IMR-90 (cell line): ENCODE data around the gene MMP12. TPM values are rescaled to one million over a fixed set of nuclear protein-coding genes. Genes with fewer than 3 reads are reported as not detected.

Experiments used
- ATAC-seq: fragments of 200-7000 bp; cut with Tn5 transposase; 2 replicates; pipeline ENCODE4 v1.9.1; 2020; ENCODE audit warnings: low read depth, mild to moderate bottlenecking, moderate library complexity
- BruUV-seq: library from RNA; stranded (reverse); fragments of 400-500 nt; replicated peaks from 2 replicates; lab custom pipeline; 2021; lab: Mats Ljungman, UMichigan
- CTCF ChIA-PET: fragments of 300-600 bp; formaldehyde crosslinking; extraction: SDS; loops from one replicate; lab custom pipeline; 2021; ENCODE audit warnings: antibody characterized with exemption; lab: Yijun Ruan, JAX
- POLR2A ChIA-PET: fragments of 300-600 bp; sonication (Branson Sonifier 250); formaldehyde crosslinking; loops from one replicate; lab custom pipeline; 2022; ENCODE audit warnings: antibody characterized with exemption; ENCODE audit not compliant: unreplicated experiment; lab: Charles Lee
- DNase-seq: peaks from one replicate; pipeline ENCODE4 v3.0.0; 2013
- H2AFZ ChIP-seq: replicated peaks from 2 replicates; pipeline ENCODE3; 2013; ENCODE audit warnings: low read length, mild to moderate bottlenecking; ENCODE audit not compliant: poor library complexity
- H2AK5ac ChIP-seq: 2 replicates; pipeline ENCODE4 v1.6.1; 2013; ENCODE audit warnings: low read depth, low read length, inconsistent platforms
- H2AK9ac ChIP-seq: replicated peaks from 2 replicates; pipeline ENCODE3; 2013; ENCODE audit warnings: mild to moderate bottlenecking, low read depth, low read length, moderate library complexity; ENCODE audit not compliant: poor library complexity
- H2BK120ac ChIP-seq: 2 replicates; pipeline ENCODE4 v1.6.1; 2013; ENCODE audit warnings: low read depth, low read length, inconsistent platforms
- H2BK15ac ChIP-seq: 3 replicates; pipeline ENCODE4 v1.6.1; 2013; ENCODE audit warnings: low read depth, low read length, inconsistent platforms
- H2BK20ac ChIP-seq: 2 replicates; pipeline ENCODE4 v1.6.1; 2013; ENCODE audit warnings: low read depth, mild to moderate bottlenecking, inconsistent platforms, low read length, moderate library complexity
- H2BK5ac ChIP-seq: 2 replicates; pipeline ENCODE4 v1.6.1; 2013; ENCODE audit warnings: mild to moderate bottlenecking, low read depth, low read length, inconsistent platforms; ENCODE audit not compliant: poor library complexity, severe bottlenecking
- H3K14ac ChIP-seq: replicated peaks from 2 replicates; pipeline ENCODE4 v1.6.1; 2013; ENCODE audit warnings: low read depth, low read length, inconsistent platforms
- H3K18ac ChIP-seq: 2 replicates; pipeline ENCODE4 v1.6.1; 2013; ENCODE audit warnings: low read depth, low read length, control low read depth
- H3K23ac ChIP-seq: 2 replicates; pipeline ENCODE4 v1.6.1; 2013; ENCODE audit warnings: low read depth, low read length, inconsistent platforms
- H3K27ac ChIP-seq: 2 replicates; pipeline ENCODE4 v1.5.1; 2013; ENCODE audit warnings: mild to moderate bottlenecking, control low read depth, low read length; ENCODE audit not compliant: insufficient read depth
- H3K27me3 ChIP-seq: 2 replicates; pipeline ENCODE4 v1.6.1; 2013; ENCODE audit warnings: low read length; ENCODE audit not compliant: control insufficient read depth, insufficient read depth
- H3K36me3 ChIP-seq: 2 replicates; pipeline ENCODE4 v1.6.1; 2013; ENCODE audit warnings: low read length, mixed read lengths; ENCODE audit not compliant: control insufficient read depth, insufficient read depth
- H3K4ac ChIP-seq: 2 replicates; pipeline ENCODE4 v1.6.1; 2013; ENCODE audit warnings: low read depth, low read length, inconsistent platforms
- H3K4me1 ChIP-seq: 2 replicates; pipeline ENCODE4 v1.6.1; 2013; ENCODE audit warnings: low read length, mixed read lengths; ENCODE audit not compliant: control insufficient read depth, insufficient read depth
- H3K4me2 ChIP-seq: 2 replicates; pipeline ENCODE4 v1.6.1; 2013; ENCODE audit warnings: low read depth, mild to moderate bottlenecking, control low read depth, low read length, moderate library complexity
- H3K4me3 ChIP-seq: 2 replicates; pipeline ENCODE4 v1.5.1; 2013; ENCODE audit warnings: low read depth, mild to moderate bottlenecking, control low read depth, low read length, moderate library complexity; ENCODE audit not compliant: insufficient read depth
- H3K56ac ChIP-seq: 2 replicates; pipeline ENCODE4 v1.6.1; 2013; ENCODE audit warnings: low read length, inconsistent platforms; ENCODE audit not compliant: insufficient read depth; ENCODE audit errors: extremely low read depth
- H3K79me1 ChIP-seq, 2 experiments: 2 replicates each; pipeline ENCODE4 v1.6.1; 2013; ENCODE audit warnings: low read length in 2 of 2, inconsistent platforms in 1 of 2, low read depth in 1 of 2
- H3K9ac ChIP-seq: 2 replicates; pipeline ENCODE4 v1.6.1; 2013; ENCODE audit warnings: low read depth, low read length, control low read depth
- H3K9me1 ChIP-seq: 2 replicates; pipeline ENCODE4 v1.6.1; 2013; ENCODE audit warnings: low read length, inconsistent platforms; ENCODE audit not compliant: insufficient read depth
- H3K9me3 ChIP-seq: 2 replicates; pipeline ENCODE4 v1.6.1; 2013; ENCODE audit warnings: low read length; ENCODE audit not compliant: control insufficient read depth, insufficient read depth
- H4K20me1 ChIP-seq: 2 replicates; pipeline ENCODE4 v1.6.1; 2013; ENCODE audit warnings: low read length, inconsistent platforms; ENCODE audit not compliant: insufficient read depth
- H4K5ac ChIP-seq: 2 replicates; pipeline ENCODE4 v1.6.1; 2013; ENCODE audit warnings: mild to moderate bottlenecking, low read depth, low read length, control low read depth
- H4K8ac ChIP-seq, 2 experiments: 2 replicates each; pipeline ENCODE4 v1.6.1; 2013; ENCODE audit warnings: low read depth in 2 of 2, low read length in 2 of 2, control low read depth in 1 of 2, inconsistent platforms in 1 of 2
- H4K91ac ChIP-seq: 2 replicates; pipeline ENCODE4 v1.6.1; 2013; ENCODE audit warnings: low read depth, low read length, inconsistent platforms; ENCODE audit not compliant: insufficient read depth
- BHLHE40 ChIP-seq: fragments of 150-350 bp; IDR thresholded peaks from 2 replicates; pipeline ENCODE4 v1.6.1; 2016; ENCODE audit warnings: mild to moderate bottlenecking, low read depth, low read length
- FOS ChIP-seq: fragments of 150-350 bp; IDR thresholded peaks from 2 replicates; pipeline ENCODE4 v1.6.1; 2016; ENCODE audit warnings: low read depth, low read length
- MAFK ChIP-seq: IDR thresholded peaks from 2 replicates; pipeline ENCODE4 v1.6.1; 2012; ENCODE audit warnings: low read depth, low read length, improper control_type of control experiment
- MXI1 ChIP-seq: IDR thresholded peaks from 2 replicates; pipeline ENCODE4 v1.6.1; 2012; ENCODE audit warnings: low read depth, mild to moderate bottlenecking, low read length, moderate library complexity, borderline replicate concordance
- NFE2L2 ChIP-seq: fragments of 150-350 bp; IDR thresholded peaks from 2 replicates; pipeline ENCODE4 v1.6.1; 2016; ENCODE audit warnings: low read depth, mild to moderate bottlenecking, low read length
- POLR2A ChIP-seq: IDR thresholded peaks from 2 replicates; pipeline ENCODE4 v1.6.1; 2012; ENCODE audit warnings: mild to moderate bottlenecking, low read depth, low read length
- RAD21 ChIP-seq: IDR thresholded peaks from 2 replicates; pipeline ENCODE4 v1.6.1; 2012; ENCODE audit warnings: low read length, improper control_type of control experiment
- RCOR1 ChIP-seq: IDR thresholded peaks from 2 replicates; pipeline ENCODE4 v1.6.1; 2012; ENCODE audit warnings: mild to moderate bottlenecking, low read length, improper control_type of control experiment; ENCODE audit not compliant: insufficient replicate concordance
- RFX5 ChIP-seq: IDR thresholded peaks from 2 replicates; pipeline ENCODE4 v1.8.0; 2012; ENCODE audit warnings: low read depth, mild to moderate bottlenecking, low read length, moderate library complexity
- SMC3 ChIP-seq: fragments of 150-350 bp; IDR thresholded peaks from 2 replicates; pipeline ENCODE4 v1.6.1; 2016; ENCODE audit warnings: low read depth, mild to moderate bottlenecking, antibody characterized with exemption, low read length, moderate library complexity
- WGBS, 2 experiments: methylation state at CpG; one replicate each; pipeline versions ENCODE4 v1.1.5 to v1.1.7; 2013; ENCODE audit warnings: missing lambda C conversion rate in 2 of 2; ENCODE audit not compliant: insufficient read length in 1 of 2; ENCODE audit errors: extremely low coverage in 2 of 2; 5-methylcytosine and 5-hydroxymethylcytosine counted together
- dilution Hi-C: fragments of 300-500 bp; cut with HindIII; formaldehyde crosslinking; loops from one replicate; pipeline ENCODE4 v1.14.3; 2018; ENCODE audit warnings: low sequenced_read_pairs; ENCODE audit not compliant: unreplicated experiment
- in situ Hi-C: fragments of 300-500 bp; cut with MboI; formaldehyde crosslinking; loops from 3 replicates; pipeline ENCODE4 v1.14.3; 2019; ENCODE audit warnings: low sequenced_read_pairs, inconsistent platforms, mixed read lengths
- intact Hi-C: fragments of 100-400 bp; cut with micrococcal nuclease; formaldehyde crosslinking; loops from 2 replicates; pipeline ENCODE4 v1.10.0; 2022
- polyA plus RNA-seq, 3 experiments: library from polyadenylated mRNA; depleted of rRNA; stranded (reverse); fragments of >200 nt; gene quantifications; 2 replicates each; pipeline ENCODE4 v1.2.3, GENCODE V29; 2012; ENCODE audit warnings: low replicate concordance in 1 of 3
- total RNA-seq: library from RNA; depleted of rRNA; stranded (reverse); fragments of >200 nt; gene quantifications from 2 replicates; pipeline ENCODE4 v1.2.3, GENCODE V29; 2012
- TF ChIP-seq, protein P1 (sequence below): conservative IDR thresholded peaks from 2 replicates; pipeline ENCODE4 v1.5.1; 2012; ENCODE audit warnings: mild to moderate bottlenecking, low read depth, low read length, improper control_type of control experiment

MMP12 gene
- total and polyA plus RNA-seq, 2 of the 4 experiments (the other 2 are of a cell fraction): not detected

DNA sequence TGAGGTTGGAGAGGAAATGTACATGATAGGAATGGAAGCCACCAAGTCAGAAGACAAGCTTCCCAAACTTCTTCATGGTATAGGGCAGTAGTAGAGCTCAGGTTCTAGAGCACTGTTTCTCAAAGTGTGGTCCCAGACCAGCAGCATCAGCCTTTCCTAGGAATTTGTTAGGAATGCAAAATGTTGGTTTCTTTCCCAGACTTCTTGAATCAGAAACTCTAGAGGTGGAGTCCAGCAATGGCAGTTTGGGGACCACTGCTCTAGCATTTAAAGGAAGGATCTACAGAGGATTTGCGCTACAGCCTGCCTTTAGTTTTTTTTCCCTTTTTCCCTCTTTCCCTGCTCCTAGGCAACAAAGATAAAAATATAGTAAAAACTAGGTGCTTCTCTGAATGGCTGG is 17.0 kb upstream of the MMP12 start:
- H3K27ac ChIP-seq: no peak overlapping the region
- in situ Hi-C loops: no loop called here
- no peak for TF ChIP-seq FOS
- no peak for TF ChIP-seq RAD21
- TF ChIP-seq POLR2A: no peak
- no peak for TF ChIP-seq NFE2L2
- TF ChIP-seq BHLHE40: no peak
- TF ChIP-seq, protein P1, sequence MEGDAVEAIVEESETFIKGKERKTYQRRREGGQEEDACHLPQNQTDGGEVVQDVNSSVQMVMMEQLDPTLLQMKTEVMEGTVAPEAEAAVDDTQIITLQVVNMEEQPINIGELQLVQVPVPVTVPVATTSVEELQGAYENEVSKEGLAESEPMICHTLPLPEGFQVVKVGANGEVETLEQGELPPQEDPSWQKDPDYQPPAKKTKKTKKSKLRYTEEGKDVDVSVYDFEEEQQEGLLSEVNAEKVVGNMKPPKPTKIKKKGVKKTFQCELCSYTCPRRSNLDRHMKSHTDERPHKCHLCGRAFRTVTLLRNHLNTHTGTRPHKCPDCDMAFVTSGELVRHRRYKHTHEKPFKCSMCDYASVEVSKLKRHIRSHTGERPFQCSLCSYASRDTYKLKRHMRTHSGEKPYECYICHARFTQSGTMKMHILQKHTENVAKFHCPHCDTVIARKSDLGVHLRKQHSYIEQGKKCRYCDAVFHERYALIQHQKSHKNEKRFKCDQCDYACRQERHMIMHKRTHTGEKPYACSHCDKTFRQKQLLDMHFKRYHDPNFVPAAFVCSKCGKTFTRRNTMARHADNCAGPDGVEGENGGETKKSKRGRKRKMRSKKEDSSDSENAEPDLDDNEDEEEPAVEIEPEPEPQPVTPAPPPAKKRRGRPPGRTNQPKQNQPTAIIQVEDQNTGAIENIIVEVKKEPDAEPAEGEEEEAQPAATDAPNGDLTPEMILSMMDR: no peak
- no peak for TF ChIP-seq SMC3
- TF ChIP-seq RFX5: no peak
- TF ChIP-seq MAFK: no peak
- no peak for TF ChIP-seq RCOR1
- no peak for TF ChIP-seq MXI1
- H4K5ac ChIP-seq: no peak overlapping the region
- H3K4me3 ChIP-seq: no peak overlapping the region
- dilution Hi-C loops: no loop called here
- H2AK9ac ChIP-seq: no peak overlapping the region
- H2BK15ac ChIP-seq: no peak overlapping the region
- H4K8ac ChIP-seq: no peak overlapping the region
- ATAC-seq (peak; percentile 32; the same call in 1 of the 2 replicates), DNase-seq (no peak)
- no peak overlapping the region for H3K14ac ChIP-seq
- no peaks in the 10 kb centered on the region for H3K4me1 ChIP-seq
- H3K27me3 ChIP-seq: peaks cover 17% of the 10 kb centered on the region
- H4K91ac ChIP-seq: no peak overlapping the region
- no peaks in the 10 kb centered on the region for H4K20me1 ChIP-seq
- no peak overlapping the region for H3K56ac ChIP-seq
- no peak overlapping the region for H3K9ac ChIP-seq
- no peaks in the 10 kb centered on the region for H3K79me1 ChIP-seq
- intact Hi-C loops: no loop called here
- no peaks in the 10 kb centered on the region for H3K9me3 ChIP-seq
- H3K9me1 ChIP-seq: no peaks in the 10 kb centered on the region
- no peak overlapping the region for H2BK20ac ChIP-seq
- H3K18ac ChIP-seq: no peak overlapping the region
- H2AFZ ChIP-seq: no peak overlapping the region
- ChIA-PET CTCF (interaction anchor here (0.6 to 1.2 kb wide), 2 partner anchors 23 to 53 kb away, joined by 4 read pairs; no protein-coding TSS in a partner anchor), POLR2A (interaction anchor here (0.6 kb wide), 1 partner anchor 9 kb away, joined by 3 read pairs; no protein-coding TSS in a partner anchor)
- BruUV-seq: no TSS peak
- H2AK5ac ChIP-seq: no peak overlapping the region
- no CpG with 5 or more reads among the region's 1 CpG for WGBS, 2 experiments
- H3K4ac ChIP-seq: no peak overlapping the region
- H3K36me3 ChIP-seq: no peaks in the 10 kb centered on the region
- no peak overlapping the region for H2BK5ac ChIP-seq
- no peak overlapping the region for H2BK120ac ChIP-seq
- no peak overlapping the region for H3K4me2 ChIP-seq
- no peak overlapping the region for H3K23ac ChIP-seq
